HG03469 (cell line): Measurements from ENCODE around the gene CLASP2.

ENCODE experiments used
- ATAC-seq: cut with Tn5 transposase; IDR thresholded peaks from one replicate; pipeline ENCODE4 v1.9.1; 2021; ENCODE audit warnings: mild to moderate bottlenecking, moderate library complexity, moderate number of reproducible peaks; ENCODE audit not compliant: unreplicated experiment

CLASP2 gene

DNA sequence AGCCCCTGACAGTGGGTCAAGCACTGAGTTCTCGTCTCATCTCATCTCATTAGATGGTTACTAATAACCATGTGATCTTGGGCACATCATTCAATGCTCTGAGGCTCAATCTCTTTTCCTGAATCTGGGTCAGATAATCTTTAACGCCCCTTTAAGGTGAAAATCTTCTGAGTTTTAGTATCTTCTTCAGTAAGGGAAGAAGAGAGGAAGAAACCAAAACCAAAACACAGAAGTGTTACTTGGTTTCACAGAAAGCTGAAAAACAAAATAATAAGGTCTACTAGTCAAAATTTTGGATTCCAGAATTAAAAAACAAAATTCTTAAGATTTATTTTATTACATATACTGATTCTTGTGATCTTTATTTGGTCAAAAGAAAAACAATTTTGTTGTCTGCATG lies 78.2 kb downstream of the CLASP2 start:
- ATAC-seq, result no peak

DNA sequence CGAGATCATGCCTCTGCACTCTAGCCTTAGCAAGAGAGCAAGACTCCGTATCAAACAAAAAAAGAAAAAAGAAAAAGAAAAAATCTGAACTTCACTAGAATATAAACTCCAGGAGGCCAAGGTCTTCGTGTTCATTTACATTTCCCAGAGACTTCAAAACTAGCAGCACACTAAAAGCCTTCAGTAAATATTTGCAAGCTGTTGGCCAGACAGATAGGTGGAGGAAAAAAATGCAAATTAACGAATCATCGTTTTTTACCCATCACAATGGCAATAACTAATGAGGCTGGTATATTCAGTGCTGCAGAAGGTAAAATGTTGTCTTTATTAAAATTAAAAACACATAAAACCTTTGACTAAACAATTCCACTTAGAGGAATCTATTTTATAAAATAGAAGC lies 80.6 kb downstream of the CLASP2 start:
- ATAC-seq, result no peak

GRCh38 chr3:33636125-33636850 lies 81.8 kb downstream of the CLASP2 start:
- ATAC-seq, result no peak

GRCh38 chr3:33634262-33634661 lies 83.8 kb downstream of the CLASP2 start:
- ATAC-seq, result no peak

DNA sequence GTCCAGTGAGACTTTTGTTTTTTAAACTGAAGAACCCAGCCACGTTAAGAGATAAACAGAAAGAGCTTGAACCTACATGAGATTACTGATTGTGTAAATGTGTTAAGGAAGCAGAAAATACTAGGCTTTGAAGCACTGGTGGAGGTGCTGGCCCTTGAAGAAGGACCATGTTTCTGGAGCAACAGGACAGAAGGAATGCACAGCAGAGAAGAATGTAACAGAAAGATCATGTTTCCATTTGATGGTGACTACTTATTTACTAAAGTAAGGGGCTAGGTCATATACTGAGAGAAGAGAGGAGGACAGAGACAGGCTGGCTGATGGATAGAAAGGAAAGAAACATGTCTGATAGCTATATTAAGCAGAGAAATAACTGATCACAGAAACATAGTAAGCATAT lies 88.8 kb downstream of the CLASP2 start:
- ATAC-seq, result no peak

GRCh38 chr3:33624756-33625155 lies 93.3 kb downstream of the CLASP2 start:
- no peak for ATAC-seq

DNA sequence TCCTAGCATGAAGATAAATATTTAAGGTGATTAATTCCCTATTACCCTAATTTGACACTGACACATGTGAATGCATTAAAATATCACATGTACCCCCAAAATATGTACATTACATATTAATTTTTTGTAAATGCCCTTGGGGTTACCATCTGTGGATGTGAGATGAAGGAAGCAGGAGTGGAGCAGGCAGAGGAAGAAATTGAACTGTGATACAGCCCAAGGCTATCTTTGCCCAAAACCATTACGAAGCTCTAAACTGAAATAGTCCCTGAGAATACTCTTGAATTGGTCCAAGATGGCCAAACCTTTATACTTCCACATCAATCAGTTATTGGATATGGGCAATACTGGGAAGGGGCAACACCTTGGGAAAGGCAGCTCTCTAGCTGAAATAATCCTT lies 105.0 kb downstream of the CLASP2 start:
- ATAC-seq, result no peak

- no peak for ATAC-seq
Observed at GRCh38 chr3:33612607-33613006, 105.4 kb downstream of the CLASP2 start.

DNA sequence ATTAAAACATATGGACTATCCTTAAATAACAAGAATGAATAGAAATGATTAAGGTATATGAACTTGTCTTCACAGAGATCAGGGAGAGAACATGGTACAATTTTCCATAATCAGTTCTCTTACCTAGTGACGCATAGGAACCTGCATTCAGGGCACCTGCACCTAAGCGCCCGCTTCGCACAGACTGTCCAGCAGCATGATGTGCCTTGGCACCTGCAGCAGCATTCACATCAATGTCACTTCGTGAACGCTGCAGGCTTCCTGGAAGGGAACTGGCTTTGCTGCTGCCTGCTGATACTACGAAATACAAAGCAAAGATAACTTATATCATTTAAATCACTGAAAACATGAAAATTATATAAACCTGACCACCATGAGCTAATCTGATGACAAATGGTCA lies 115.2 kb downstream of the CLASP2 start:
- ATAC-seq, result no peak

DNA sequence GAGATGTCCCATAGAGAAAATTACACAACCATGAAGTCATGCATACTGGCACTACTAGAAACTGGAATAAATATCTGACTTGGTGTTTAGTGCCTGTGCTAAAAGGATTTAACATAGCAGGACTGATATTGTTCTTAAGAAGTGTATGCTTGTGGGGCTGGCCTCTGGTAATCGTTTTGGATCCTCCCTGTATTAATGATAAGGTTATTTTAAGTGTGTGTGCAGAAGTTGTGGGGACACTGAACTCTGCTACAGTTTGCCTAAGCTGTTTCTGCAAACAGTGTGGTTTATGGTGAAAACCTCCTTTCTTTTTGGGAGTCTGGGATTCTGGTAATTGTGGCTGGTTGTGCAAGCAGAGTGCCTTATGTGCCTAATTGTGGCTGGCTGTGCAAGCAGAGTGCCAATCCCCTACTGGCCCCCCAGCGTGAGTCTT lies 120.8 kb downstream of the CLASP2 start:
- ATAC-seq, result no peak

GRCh38 chr3:33592999-33593398 lies 125.1 kb downstream of the CLASP2 start:
- ATAC-seq, result no peak

GRCh38 chr3:33590541-33590940 lies 127.5 kb downstream of the CLASP2 start:
- no peak for ATAC-seq

- no peak for ATAC-seq
Observed at GRCh38 chr3:33586402-33586801, 131.7 kb downstream of the CLASP2 start.

DNA sequence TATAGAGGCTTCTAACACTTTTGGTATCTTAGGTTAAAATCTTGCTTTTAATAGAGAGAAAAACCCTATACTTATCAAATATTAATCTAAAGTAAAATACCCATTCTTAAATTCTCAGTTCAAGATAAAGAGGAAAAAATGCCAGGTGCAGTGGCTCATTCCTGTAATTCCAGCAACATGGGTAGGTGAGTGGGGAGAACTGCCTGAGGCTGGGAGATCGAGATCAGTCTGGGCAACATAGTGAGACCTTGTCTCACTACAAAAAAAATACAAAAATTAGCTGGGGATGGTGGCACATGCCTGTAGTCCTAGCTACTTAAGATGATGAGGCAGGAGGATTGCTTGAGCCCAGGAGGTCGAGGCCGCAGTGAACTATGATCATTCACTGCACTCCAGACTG lies 135.8 kb downstream of the CLASP2 start:
- no peak for ATAC-seq

GRCh38 chr3:33581666-33582065 lies 136.4 kb downstream of the CLASP2 start:
- no peak for ATAC-seq

- no peak for ATAC-seq
Observed at GRCh38 chr3:33579840-33580239, 138.2 kb downstream of the CLASP2 start.

GRCh38 chr3:33579178-33579510 lies 138.9 kb downstream of the CLASP2 start:
- no peak for ATAC-seq

DNA sequence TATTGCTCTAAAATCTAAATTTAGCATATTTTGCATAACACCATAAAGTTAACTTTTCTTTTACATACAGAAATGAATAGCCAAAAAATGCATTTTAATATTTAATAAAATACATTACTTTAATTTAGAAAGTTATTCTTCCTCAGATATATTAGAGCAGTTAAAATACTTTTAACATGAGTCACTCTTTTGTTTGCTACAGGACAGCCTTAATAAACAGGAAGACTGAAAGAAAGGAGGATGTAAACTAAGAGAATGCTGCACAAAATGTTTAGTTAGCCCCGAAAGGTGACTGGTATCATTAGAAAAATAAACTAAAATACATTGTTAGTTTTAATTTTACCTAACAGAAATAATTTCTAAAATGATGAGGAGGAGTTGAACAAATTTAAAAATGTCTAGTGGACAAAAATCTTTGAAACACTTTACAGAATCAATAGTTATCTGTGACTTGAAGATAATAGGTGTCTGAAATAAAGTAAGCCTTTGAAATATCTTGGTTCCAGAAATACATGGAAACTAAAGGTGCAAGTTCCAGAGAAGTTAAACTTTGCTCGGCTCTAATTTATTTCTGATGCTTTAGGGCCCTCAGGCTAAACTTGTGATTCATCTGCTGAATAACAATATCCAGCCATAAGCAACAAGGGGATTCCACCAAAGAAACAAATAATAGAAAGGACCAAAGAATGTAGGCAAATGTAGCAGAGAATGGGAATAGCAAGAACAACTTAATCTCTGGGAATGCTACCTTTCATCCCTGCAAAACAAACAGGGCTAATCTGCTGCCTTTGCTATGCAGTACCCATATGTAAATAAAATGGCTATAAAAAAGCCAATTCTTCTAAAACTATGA lies 139.5 kb downstream of the CLASP2 start:
- ATAC-seq, result no peak

GRCh38 chr3:33577588-33577987 lies 140.5 kb downstream of the CLASP2 start:
- ATAC-seq, result no peak

GRCh38 chr3:33577173-33577572 lies 140.9 kb downstream of the CLASP2 start:
- ATAC-seq, result no peak

DNA sequence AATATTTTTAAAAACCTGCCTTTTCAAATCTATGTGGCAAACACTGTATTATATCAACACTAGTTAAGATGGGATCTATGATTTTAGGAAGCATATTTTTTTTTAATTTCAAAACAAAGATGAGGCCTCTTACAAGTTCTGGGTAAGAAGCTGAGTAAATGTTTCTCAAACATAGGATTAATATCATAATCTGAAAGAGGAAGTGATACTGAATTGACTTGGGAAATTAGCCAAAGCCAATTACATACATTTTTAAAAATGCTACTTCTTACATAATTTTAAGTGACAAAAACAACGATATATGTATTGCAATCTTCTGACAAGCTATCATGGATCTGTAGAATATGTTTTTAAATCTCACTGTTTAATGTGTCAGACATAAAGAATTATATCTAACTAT lies 142.7 kb downstream of the CLASP2 start:
- no peak for ATAC-seq

GRCh38 chr3:33557829-33558228 lies 160.2 kb downstream of the CLASP2 start:
- no peak for ATAC-seq
